Mucosa of rectum (tissue), 2 donors: ENCODE measurements around the gene NOS1.

Experiments
- H3K27ac ChIP-seq, 2 donors: one replicate each; pipeline ENCODE4 v1.7.0; 2013; ENCODE audit warnings: inconsistent platforms in 2 of 2, low read depth in 2 of 2, low read length in 2 of 2
- H3K27me3 ChIP-seq, 2 donors: one replicate each; pipeline ENCODE4 v1.7.0; 2013; ENCODE audit warnings: low read length in 2 of 2; ENCODE audit not compliant: control insufficient read depth in 2 of 2, insufficient read depth in 2 of 2
- H3K36me3 ChIP-seq, 2 donors: one replicate each; pipeline ENCODE4 v1.7.0; 2013; ENCODE audit warnings: low read length in 2 of 2; ENCODE audit not compliant: control insufficient read depth in 2 of 2, insufficient read depth in 2 of 2
- H3K4me1 ChIP-seq, 2 donors: one replicate each; pipeline ENCODE4 v1.7.0; 2013; ENCODE audit warnings: low read length in 2 of 2, mild to moderate bottlenecking in 1 of 2; ENCODE audit not compliant: control insufficient read depth in 2 of 2, insufficient read depth in 2 of 2
- H3K4me3 ChIP-seq, 2 donors: one replicate each; pipeline ENCODE4 v1.7.0; 2013; ENCODE audit warnings: low read length in 2 of 2
- H3K9ac ChIP-seq, 2 donors: one replicate each; pipeline ENCODE4 v1.7.0; 2013; ENCODE audit warnings: low read length in 2 of 2, low read depth in 1 of 2, mild to moderate bottlenecking in 1 of 2
- H3K9me3 ChIP-seq, 2 donors: one replicate each; pipeline ENCODE4 v1.7.0; 2013; ENCODE audit warnings: low read length in 2 of 2; ENCODE audit not compliant: control insufficient read depth in 2 of 2
- donor health status: healthy.
- donor health status: Normal muscosa, but diverticular disease.

NOS1 gene

GRCh38 chr12:117352883-117353282 lies 8.5 kb downstream of the NOS1 start:
- H3K9ac ChIP-seq = no peak overlapping the region
- H3K27me3 ChIP-seq = peaks cover 0 to under 1% of the 10 kb centered on the region in 2 donors
- H3K4me1 ChIP-seq = no peaks in the 10 kb centered on the region

DNA sequence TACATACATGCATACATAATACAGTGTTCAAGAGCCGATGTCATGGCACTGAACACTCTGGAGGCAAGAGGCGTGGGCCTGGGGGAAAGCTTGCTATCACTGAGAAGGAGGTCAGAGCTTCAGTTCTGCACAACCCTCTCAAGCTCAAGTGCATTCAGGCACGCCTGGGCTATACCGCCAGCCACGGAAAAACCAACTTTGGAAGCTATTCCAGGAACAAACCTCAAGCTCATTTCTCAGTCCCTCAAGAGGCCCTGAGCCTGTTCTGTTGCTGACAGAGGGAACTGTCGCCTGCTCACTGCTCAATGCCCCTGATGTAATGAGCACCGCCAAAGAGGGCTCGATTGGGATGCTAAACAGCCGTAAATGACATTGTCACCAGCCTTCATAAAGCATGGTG lies 9.2 kb downstream of the NOS1 start:
- H3K4me3 ChIP-seq = no peak overlapping the region
- H3K9ac ChIP-seq = no peak overlapping the region
- no peaks in the 10 kb centered on the region for H3K9me3 ChIP-seq
- H3K36me3 ChIP-seq = no peaks in the 10 kb centered on the region
- H3K4me1 ChIP-seq = no peaks in the 10 kb centered on the region
- no peak overlapping the region for H3K27ac ChIP-seq
- H3K27me3 ChIP-seq = no peaks in the 10 kb centered on the region

More at GRCh38 chr12:117352883-117353282, 8.5 kb downstream of the NOS1 start:
- Histone ChIP-seq H3K9me3 (no peaks in the 10 kb centered on the region), H3K36me3 (no peaks in the 10 kb centered on the region), H3K27ac (no peak overlapping the region), H3K4me3 (no peak overlapping the region)

GRCh38 chr12:117350140-117350539 lies 11.3 kb downstream of the NOS1 start:
- Histone ChIP-seq H3K4me1 (no peaks in the 10 kb centered on the region), H3K27me3 (no peaks in the 10 kb centered on the region), H3K9me3 (no peaks in the 10 kb centered on the region), H3K4me3 (no peak overlapping the region), H3K36me3 (no peaks in the 10 kb centered on the region), H3K27ac (no peak overlapping the region), H3K9ac (no peak overlapping the region)

- Histone ChIP-seq H3K36me3 (no peaks in the 10 kb centered on the region), H3K4me3 (no peak overlapping the region), H3K9me3 (no peaks in the 10 kb centered on the region), H3K9ac (no peak overlapping the region), H3K27ac (no peak overlapping the region), H3K27me3 (no peaks in the 10 kb centered on the region), H3K4me1 (no peaks in the 10 kb centered on the region)
These were observed 13.8 kb downstream of the NOS1 start for GRCh38 chr12:117347588-117347987.

- H3K4me1 ChIP-seq = no peaks in the 10 kb centered on the region
These were observed 16.7 kb downstream of the NOS1 start for GRCh38 chr12:117344716-117345115.

GRCh38 chr12:117343849-117344248 lies 17.6 kb downstream of the NOS1 start:
- H3K27ac ChIP-seq = no peak overlapping the region
- no peaks in the 10 kb centered on the region for H3K36me3 ChIP-seq
- no peaks in the 10 kb centered on the region for H3K4me1 ChIP-seq
- H3K9me3 ChIP-seq = no peaks in the 10 kb centered on the region
- H3K4me3 ChIP-seq = no peak overlapping the region
- no peaks in the 10 kb centered on the region for H3K27me3 ChIP-seq
- no peak overlapping the region for H3K9ac ChIP-seq

More at GRCh38 chr12:117344716-117345115, 16.7 kb downstream of the NOS1 start:
- H3K36me3 ChIP-seq = no peaks in the 10 kb centered on the region
- H3K27ac ChIP-seq = no peak overlapping the region
- no peak overlapping the region for H3K4me3 ChIP-seq
- H3K9ac ChIP-seq = no peak overlapping the region
- H3K9me3 ChIP-seq = no peaks in the 10 kb centered on the region
- no peaks in the 10 kb centered on the region for H3K27me3 ChIP-seq

DNA sequence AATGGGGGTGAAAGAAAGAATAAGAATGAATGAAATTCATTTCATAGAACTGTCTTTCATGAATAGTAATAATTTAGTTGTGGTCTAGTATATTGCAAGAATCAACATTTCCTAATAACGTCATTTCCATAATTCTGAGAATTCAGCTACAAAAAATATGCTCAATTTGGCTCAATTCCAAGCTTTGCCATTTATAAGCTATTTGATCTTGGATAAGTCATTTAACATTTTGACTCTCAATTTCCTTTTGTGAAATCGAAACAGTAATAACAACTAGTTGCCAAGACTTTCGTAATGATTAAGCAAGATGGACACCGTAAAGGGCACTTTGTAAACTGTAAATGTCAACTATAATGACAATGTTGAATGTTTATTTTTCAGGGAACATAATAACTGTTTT lies 18.1 kb downstream of the NOS1 start:
- Histone ChIP-seq H3K36me3 (no peaks in the 10 kb centered on the region), H3K9me3 (no peaks in the 10 kb centered on the region), H3K9ac (no peak overlapping the region), H3K4me3 (no peak overlapping the region), H3K4me1 (no peaks in the 10 kb centered on the region), H3K27ac (no peak overlapping the region), H3K27me3 (no peaks in the 10 kb centered on the region)

GRCh38 chr12:117342682-117343081 lies 18.7 kb downstream of the NOS1 start:
- Histone ChIP-seq H3K27me3 (no peaks in the 10 kb centered on the region), H3K4me1 (no peaks in the 10 kb centered on the region), H3K9me3 (no peaks in the 10 kb centered on the region)

DNA sequence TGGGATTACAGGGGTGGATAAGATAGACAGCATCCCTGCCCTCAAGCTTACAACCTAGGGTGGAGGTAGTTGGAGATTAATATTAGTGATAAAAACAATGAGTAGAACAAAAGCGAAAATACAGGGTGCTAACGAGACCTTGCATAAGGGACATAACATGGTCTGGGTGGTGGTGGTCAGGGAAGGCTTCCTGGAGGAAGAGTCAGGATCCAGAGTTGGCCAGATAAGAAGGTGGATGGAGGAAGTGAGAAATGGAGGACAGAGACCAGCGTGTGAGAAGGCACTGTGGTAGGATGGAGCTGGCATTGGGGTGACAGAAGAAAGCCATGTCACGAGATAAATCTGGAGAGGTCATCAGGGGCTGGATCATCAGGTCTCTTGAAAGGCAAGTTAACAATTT lies 19.2 kb downstream of the NOS1 start:
- H3K36me3 ChIP-seq = no peaks in the 10 kb centered on the region
- H3K27ac ChIP-seq = no peak overlapping the region

More at GRCh38 chr12:117342682-117343081, 18.7 kb downstream of the NOS1 start:
- Histone ChIP-seq H3K27ac (no peak overlapping the region), H3K4me3 (no peak overlapping the region), H3K36me3 (no peaks in the 10 kb centered on the region), H3K9ac (no peak overlapping the region)

DNA sequence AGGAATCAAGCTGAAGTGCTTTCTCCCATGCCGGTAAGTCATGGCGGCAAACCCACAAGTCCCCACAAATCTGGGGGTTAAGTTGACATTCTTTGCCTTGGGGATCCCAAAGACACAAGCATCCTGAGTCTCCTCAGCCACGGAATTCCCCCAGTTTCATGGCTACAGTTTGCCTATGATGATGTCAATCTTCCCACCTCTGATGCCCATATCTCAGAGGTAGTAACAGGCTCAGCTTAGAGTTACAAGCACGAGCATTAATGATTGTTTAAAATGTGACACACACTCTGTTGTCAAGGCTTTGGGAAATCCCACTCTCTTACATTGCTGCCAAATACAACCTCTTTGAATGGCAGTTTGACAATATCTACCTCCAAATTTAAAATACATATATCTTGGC lies 22.3 kb downstream of the NOS1 start:
- H3K9ac ChIP-seq = no peak overlapping the region

More for the DNA sequence above, 19.2 kb downstream of the NOS1 start:
- H3K4me3 ChIP-seq = no peak overlapping the region
- H3K9me3 ChIP-seq = no peaks in the 10 kb centered on the region
- H3K9ac ChIP-seq = no peak overlapping the region
- no peaks in the 10 kb centered on the region for H3K4me1 ChIP-seq
- no peaks in the 10 kb centered on the region for H3K27me3 ChIP-seq

More for the DNA sequence above, 22.3 kb downstream of the NOS1 start:
- Histone ChIP-seq H3K4me3 (no peak overlapping the region), H3K36me3 (no peaks in the 10 kb centered on the region), H3K4me1 (no peaks in the 10 kb centered on the region), H3K27me3 (peaks cover 0 to 12% of the 10 kb centered on the region in 2 donors), H3K27ac (no peak overlapping the region), H3K9me3 (no peaks in the 10 kb centered on the region)
